ENCODE results near the gene RPL41.

DNA sequence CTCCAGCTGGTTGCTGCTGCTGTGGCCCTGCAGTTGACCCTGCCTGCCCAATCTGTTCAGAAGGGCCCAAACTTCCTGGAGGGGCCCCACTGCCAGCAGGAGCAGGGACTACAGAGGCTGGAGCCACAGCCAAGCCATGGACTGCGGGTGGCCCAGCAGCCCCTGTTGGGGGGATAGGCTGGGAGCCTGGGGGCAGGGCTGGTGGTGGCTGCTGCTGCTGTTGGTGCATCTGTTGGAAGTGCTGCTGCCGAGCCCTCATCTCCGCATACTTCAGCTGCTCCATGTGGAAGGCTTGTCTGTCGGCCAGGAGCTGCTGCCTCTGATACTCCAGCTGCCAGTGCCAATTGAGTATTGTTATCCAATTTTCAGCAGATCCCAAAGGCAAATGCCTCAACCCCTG, 48.9 kb downstream of the RPL41 start:
- TF ChIP-seq, protein P1, sequence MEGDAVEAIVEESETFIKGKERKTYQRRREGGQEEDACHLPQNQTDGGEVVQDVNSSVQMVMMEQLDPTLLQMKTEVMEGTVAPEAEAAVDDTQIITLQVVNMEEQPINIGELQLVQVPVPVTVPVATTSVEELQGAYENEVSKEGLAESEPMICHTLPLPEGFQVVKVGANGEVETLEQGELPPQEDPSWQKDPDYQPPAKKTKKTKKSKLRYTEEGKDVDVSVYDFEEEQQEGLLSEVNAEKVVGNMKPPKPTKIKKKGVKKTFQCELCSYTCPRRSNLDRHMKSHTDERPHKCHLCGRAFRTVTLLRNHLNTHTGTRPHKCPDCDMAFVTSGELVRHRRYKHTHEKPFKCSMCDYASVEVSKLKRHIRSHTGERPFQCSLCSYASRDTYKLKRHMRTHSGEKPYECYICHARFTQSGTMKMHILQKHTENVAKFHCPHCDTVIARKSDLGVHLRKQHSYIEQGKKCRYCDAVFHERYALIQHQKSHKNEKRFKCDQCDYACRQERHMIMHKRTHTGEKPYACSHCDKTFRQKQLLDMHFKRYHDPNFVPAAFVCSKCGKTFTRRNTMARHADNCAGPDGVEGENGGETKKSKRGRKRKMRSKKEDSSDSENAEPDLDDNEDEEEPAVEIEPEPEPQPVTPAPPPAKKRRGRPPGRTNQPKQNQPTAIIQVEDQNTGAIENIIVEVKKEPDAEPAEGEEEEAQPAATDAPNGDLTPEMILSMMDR (IDR thresholded peaks at IDR 0.05), result no peak
- TF ChIP-seq POLR2A (IDR thresholded peaks at IDR 0.05) (no peak), POLR2AphosphoS5 (IDR thresholded peaks at IDR 0.05; ENCODE audit: insufficient read depth in 1 of 2, low read depth in 1 of 2) (no peak)
